SJCRH30 (cell line): ENCODE measurements around the gene KLKB1. TPM values are rescaled to one million over a fixed set of nuclear protein-coding genes. Genes with fewer than 3 reads are reported as not detected.
"Not testable (repeated sequence)": the region's sequence is repeated elsewhere in the genome, so short reads cannot be mapped to it uniquely, and the experiment has no call there.

Experiments used
- DNase-seq, 2 experiments: peaks; one replicate each; pipeline ENCODE4 v3.0.0-alpha.2; 2015 to 2020
- H3K27ac ChIP-seq: fragments of 250-450 bp; sonication (Bioruptor Pico); 2 replicates; pipeline ENCODE4 v1.5.1; 2020; ENCODE audit warnings: mild to moderate bottlenecking, moderate library complexity
- H3K27me3 ChIP-seq: fragments of 250-450 bp; sonication (Bioruptor Pico); 2 replicates; pipeline ENCODE4 v1.5.1; 2020; ENCODE audit warnings: mild to moderate bottlenecking, moderate library complexity
- H3K36me3 ChIP-seq: fragments of 250-450 bp; sonication (Bioruptor Pico); 2 replicates; pipeline ENCODE4 v1.5.1; 2020; ENCODE audit warnings: mild to moderate bottlenecking, moderate library complexity
- H3K4me1 ChIP-seq: fragments of 250-450 bp; sonication (Bioruptor Pico); 2 replicates; pipeline ENCODE4 v1.5.1; 2020; ENCODE audit warnings: mild to moderate bottlenecking, moderate library complexity
- H3K4me3 ChIP-seq: fragments of 250-450 bp; sonication (Bioruptor Pico); 2 replicates; pipeline ENCODE4 v1.5.1; 2020; ENCODE audit warnings: mild to moderate bottlenecking, moderate library complexity
- H3K9me3 ChIP-seq: fragments of 250-450 bp; sonication (Bioruptor Pico); replicated peaks from 2 replicates; pipeline ENCODE4 v1.5.1; 2020; ENCODE audit warnings: mild to moderate bottlenecking, moderate library complexity
- total RNA-seq: library from RNA; depleted of rRNA; stranded (reverse); fragments of >200 nt; shearing (Covaris generic); gene quantifications from 2 replicates; pipeline ENCODE4 v1.2.3, GENCODE V29; 2014

Gene KLKB1
- total RNA-seq, 1 experiment from 2014 or later: not detected

GRCh38 chr4:186204686-186205085 is 22.6 kb upstream of the KLKB1 start:
- no peaks in the 10 kb centered on the region for H3K4me1 ChIP-seq
- H3K9me3 ChIP-seq: no peaks in the 10 kb centered on the region
- DNase-seq: no peak
- H3K27me3 ChIP-seq: no peaks in the 10 kb centered on the region
- H3K36me3 ChIP-seq: no peaks in the 10 kb centered on the region
- no peak overlapping the region; the same call in 1 of the 2 replicates for H3K27ac ChIP-seq
- peak overlapping the region; percentile 50 for H3K4me3 ChIP-seq

DNA sequence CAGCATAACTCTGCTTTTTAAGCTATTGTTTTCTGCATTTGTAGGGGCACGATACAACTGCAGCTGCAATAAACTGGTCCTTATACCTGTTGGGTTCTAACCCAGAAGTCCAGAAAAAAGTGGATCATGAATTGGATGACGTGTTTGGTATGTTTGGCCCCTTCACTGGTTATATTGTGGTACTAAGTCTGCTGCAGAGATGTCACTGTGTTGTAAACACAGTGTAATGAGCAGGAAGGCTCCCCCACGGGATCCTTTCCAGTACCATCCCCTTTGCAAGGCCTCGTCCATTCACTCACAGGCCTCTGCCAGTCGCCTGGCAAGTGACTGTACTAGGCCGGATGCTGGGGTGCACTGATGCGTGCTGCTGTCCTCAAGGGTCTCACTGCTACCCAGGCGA is 22.2 kb upstream of the KLKB1 start:
- Histone ChIP-seq H3K27ac (no peak overlapping the region), H3K27me3 (no peaks in the 10 kb centered on the region), H3K4me3 (no peak overlapping the region), H3K4me1 (no peaks in the 10 kb centered on the region), H3K36me3 (no peaks in the 10 kb centered on the region), H3K9me3 (no peaks in the 10 kb centered on the region)
- no peak for DNase-seq

- Histone ChIP-seq H3K4me3 (no peak overlapping the region), H3K36me3 (no peaks in the 10 kb centered on the region), H3K9me3 (no peaks in the 10 kb centered on the region), H3K4me1 (no peaks in the 10 kb centered on the region), H3K27ac (no peak overlapping the region), H3K27me3 (no peaks in the 10 kb centered on the region)
- peak in 1 of 2 experiments; percentile 20 for DNase-seq
These were observed 10.8 kb upstream of the KLKB1 start for GRCh38 chr4:186216465-186217024.

DNA sequence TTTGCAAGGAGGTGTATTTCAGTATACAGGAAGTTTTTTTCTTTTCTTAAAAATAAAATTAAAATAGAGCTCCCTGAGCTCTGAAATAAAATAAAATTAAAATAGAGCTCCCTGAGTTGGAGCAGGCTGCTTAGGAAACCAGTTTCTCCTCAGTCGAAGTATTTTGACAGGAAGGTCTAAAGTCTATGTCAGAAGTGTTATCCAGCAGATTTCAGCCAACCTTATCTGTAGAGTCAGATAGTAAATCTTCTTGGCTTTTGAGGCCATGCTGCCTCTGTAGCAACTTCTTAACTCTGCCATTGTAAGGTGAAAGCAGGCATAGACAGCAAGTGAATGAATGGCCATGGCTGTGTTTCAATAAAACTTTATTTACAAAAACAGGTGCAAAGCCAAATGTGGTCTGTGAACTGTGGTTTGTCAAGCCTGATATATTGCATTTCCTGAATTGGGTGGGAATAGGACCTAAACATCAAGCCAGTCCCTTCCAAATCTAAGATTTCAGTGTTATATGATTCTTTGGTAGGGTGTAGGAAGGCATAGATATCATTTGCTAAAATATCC is 9.5 kb upstream of the KLKB1 start:
- Histone ChIP-seq H3K9me3 (no peaks in the 10 kb centered on the region), H3K4me1 (no peaks in the 10 kb centered on the region), H3K36me3 (no peaks in the 10 kb centered on the region), H3K27ac (no peak overlapping the region), H3K27me3 (no peaks in the 10 kb centered on the region), H3K4me3 (no peak overlapping the region)
- no peak for DNase-seq

DNA sequence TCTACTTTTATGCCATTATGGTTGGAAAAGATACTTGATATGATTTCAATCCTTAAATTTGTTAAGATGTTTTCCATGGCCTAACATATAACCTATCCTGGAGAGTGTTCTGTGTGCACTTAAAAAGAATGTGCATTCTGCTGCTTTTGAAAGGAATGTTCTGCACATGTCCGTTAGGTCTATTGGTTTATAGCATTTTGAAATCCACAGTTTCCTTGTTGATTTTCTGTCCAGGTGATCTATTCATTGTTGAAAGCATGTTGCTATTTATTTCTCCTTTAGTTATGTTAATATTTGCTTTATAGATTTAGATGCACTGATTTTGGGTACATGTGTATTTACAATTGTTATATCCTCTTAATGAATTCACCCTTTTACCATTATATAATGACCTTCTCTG is 5.7 kb upstream of the KLKB1 start:
- Histone ChIP-seq H3K9me3 (no peaks in the 10 kb centered on the region), H3K36me3 (no peaks in the 10 kb centered on the region), H3K27me3 (no peaks in the 10 kb centered on the region)

DNA sequence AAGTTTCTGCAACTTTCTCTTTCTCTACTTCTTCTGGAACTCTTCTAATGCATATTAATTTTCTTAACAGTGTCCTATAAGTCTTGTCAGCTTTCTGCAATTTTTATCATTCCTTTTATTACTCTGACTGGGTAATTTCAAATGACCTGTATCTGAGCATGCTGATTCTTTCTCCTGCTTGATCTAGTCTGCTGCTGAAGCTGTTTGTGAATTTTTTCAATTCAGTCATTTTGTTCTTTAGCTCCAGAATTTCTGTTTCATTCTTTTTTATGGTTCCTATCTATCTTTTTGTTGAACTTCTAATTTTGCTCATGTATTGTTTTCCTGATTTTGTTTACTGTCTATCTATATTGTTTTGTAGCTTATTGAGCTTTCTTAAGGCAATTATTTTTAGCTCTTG is 1.5 kb upstream of the KLKB1 start:
- Histone ChIP-seq H3K4me3 (no peak overlapping the region), H3K9me3 (no peaks in the 10 kb centered on the region), H3K36me3 (no peaks in the 10 kb centered on the region), H3K27me3 (no peaks in the 10 kb centered on the region), H3K4me1 (peaks cover 4% of the 10 kb centered on the region; the same call in 1 of the 2 replicates), H3K27ac (no peak overlapping the region)
- no peak for DNase-seq

More for the DNA sequence above, 5.7 kb upstream of the KLKB1 start:
- no peak overlapping the region for H3K27ac ChIP-seq
- H3K4me1 ChIP-seq: no peaks in the 10 kb centered on the region
- H3K4me3 ChIP-seq: no peak overlapping the region
- DNase-seq: no peak

GRCh38 chr4:186226521-186227189 is 652 bp upstream of the KLKB1 start:
- Histone ChIP-seq H3K36me3 (no peaks in the 10 kb centered on the region), H3K4me1 (peaks cover 4% of the 10 kb centered on the region; the same call in 1 of the 2 replicates), H3K27me3 (no peaks in the 10 kb centered on the region), H3K9me3 (no peaks in the 10 kb centered on the region), H3K27ac (no peak overlapping the region), H3K4me3 (no peak overlapping the region)
- DNase-seq: no peak

- Histone ChIP-seq H3K27ac (no peak overlapping the region), H3K4me3 (no peak overlapping the region), H3K36me3 (no peaks in the 10 kb centered on the region), H3K4me1 (peaks cover 4% of the 10 kb centered on the region; the same call in 1 of the 2 replicates), H3K9me3 (no peaks in the 10 kb centered on the region), H3K27me3 (no peaks in the 10 kb centered on the region)
- DNase-seq: no peak
These were observed 622 bp downstream of the KLKB1 start for GRCh38 chr4:186227744-186228513.

GRCh38 chr4:186228514-186228894 is 1.2 kb downstream of the KLKB1 start:
- Histone ChIP-seq H3K4me3 (no peak overlapping the region), H3K27me3 (no peaks in the 10 kb centered on the region), H3K27ac (no peak overlapping the region), H3K36me3 (no peaks in the 10 kb centered on the region), H3K4me1 (peaks cover 4% of the 10 kb centered on the region; the same call in 1 of the 2 replicates), H3K9me3 (no peaks in the 10 kb centered on the region)
- no peak for DNase-seq

GRCh38 chr4:186234367-186234766 is 7.1 kb downstream of the KLKB1 start:
- no peaks in the 10 kb centered on the region for H3K9me3 ChIP-seq
- no peak overlapping the region for H3K27ac ChIP-seq
- no peaks in the 10 kb centered on the region for H3K27me3 ChIP-seq
- H3K4me1 ChIP-seq: no peaks in the 10 kb centered on the region
- H3K4me3 ChIP-seq: no peak overlapping the region
- H3K36me3 ChIP-seq: no peaks in the 10 kb centered on the region
- DNase-seq: no peak

GRCh38 chr4:186236126-186236525 is 8.8 kb downstream of the KLKB1 start:
- H3K27me3 ChIP-seq: no peaks in the 10 kb centered on the region
- H3K36me3 ChIP-seq: no peaks in the 10 kb centered on the region
- no peaks in the 10 kb centered on the region for H3K4me1 ChIP-seq
- H3K9me3 ChIP-seq: no peaks in the 10 kb centered on the region
- DNase-seq: no peak
- H3K4me3 ChIP-seq: no peak overlapping the region
- no peak overlapping the region for H3K27ac ChIP-seq

DNA sequence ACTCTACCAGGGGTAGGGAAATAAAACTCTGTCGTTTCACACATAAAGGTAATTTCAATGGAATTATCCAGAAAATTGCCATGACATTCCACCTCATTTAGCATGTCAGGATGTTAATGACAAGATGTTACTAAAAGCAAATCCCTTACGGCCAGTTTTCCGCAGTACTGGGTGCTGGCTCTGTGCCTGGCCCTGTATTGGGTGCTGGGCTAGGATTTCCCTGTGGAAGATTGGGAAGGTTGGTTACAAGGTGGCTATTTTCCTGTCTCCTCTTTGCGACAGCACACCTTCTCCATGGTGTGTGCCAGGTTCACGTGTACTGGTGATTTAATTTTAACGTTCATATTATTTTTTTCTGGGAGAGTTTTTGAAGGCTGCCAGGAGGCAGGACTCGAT is 13.1 kb downstream of the KLKB1 start:
- no peaks in the 10 kb centered on the region for H3K4me1 ChIP-seq
- H3K4me3 ChIP-seq: no peak overlapping the region
- no peaks in the 10 kb centered on the region for H3K36me3 ChIP-seq
- H3K9me3 ChIP-seq: no peaks in the 10 kb centered on the region
- H3K27me3 ChIP-seq: no peaks in the 10 kb centered on the region
- DNase-seq: no peak
- H3K27ac ChIP-seq: no peak overlapping the region

DNA sequence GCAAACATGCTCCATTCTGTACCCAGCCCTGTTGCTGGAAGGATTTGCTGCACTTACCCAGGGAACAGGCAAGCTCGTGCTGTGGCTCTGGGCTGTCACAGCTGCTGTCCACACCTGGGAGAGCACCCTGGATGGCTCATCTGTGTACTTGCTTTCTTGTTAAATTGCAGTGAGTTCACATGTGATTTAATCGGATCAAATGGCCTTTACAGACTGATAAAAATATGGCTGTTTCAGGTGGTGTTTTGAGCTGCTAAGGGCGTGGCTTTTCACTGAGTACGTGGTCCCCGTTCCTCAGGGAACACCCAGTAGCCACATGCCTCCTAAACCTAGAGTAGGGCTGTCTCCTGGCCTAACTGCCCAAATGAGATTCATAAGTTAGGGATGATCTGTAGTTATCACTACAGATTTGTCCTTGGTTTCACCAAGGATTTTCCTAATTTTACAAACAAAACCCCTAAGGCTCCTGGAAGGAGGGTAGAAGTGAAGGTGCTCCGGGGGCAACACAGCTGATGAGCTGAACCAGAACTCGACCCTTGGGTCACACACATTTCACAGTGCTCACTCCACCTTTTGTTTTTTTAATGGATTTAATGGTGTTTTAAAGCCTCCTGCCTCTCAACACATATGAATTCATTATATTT is 13.7 kb downstream of the KLKB1 start:
- Histone ChIP-seq H3K9me3 (no peaks in the 10 kb centered on the region), H3K27me3 (no peaks in the 10 kb centered on the region), H3K4me3 (no peak overlapping the region), H3K4me1 (no peaks in the 10 kb centered on the region), H3K27ac (no peak overlapping the region), H3K36me3 (no peaks in the 10 kb centered on the region)
- no peak for DNase-seq

DNA sequence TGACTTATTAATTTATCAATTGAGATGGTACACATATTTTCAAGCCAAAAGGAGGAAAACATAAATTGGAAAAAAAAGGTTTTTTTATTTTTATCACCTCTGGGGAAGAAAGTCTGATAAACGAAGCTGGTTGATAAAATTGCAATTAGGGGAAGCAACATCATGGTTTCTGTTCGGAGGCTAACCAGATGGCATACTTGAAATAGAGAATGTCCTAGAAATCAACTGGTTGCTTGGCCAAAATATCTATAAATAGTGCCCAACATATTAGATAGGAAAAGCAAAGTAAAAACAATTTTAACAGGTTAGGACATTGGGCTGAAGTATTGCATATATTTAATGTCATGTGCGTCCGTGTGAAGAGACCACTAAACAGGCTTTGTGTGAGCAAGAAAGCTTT is 14.3 kb downstream of the KLKB1 start:
- Histone ChIP-seq H3K27me3 (no peaks in the 10 kb centered on the region), H3K27ac (no peak overlapping the region), H3K4me1 (no peaks in the 10 kb centered on the region), H3K4me3 (no peak overlapping the region), H3K9me3 (no peaks in the 10 kb centered on the region), H3K36me3 (no peaks in the 10 kb centered on the region)
- DNase-seq: no peak

- H3K27me3 ChIP-seq, H3K4me1 ChIP-seq, H3K9me3 ChIP-seq, H3K27ac ChIP-seq, DNase-seq, H3K4me3 ChIP-seq, H3K36me3 ChIP-seq: not testable (repeated sequence)
These were observed 14.7 kb downstream of the KLKB1 start for GRCh38 chr4:186242031-186242430.
